Activated CD4-positive, alpha-beta T cell treated with anti-CD3 and anti-CD28 coated beads for 48 hours (primary cell): Measurements from ENCODE around the gene FBP1.

ENCODE experiments used
- DNase-seq: peaks from one replicate; pipeline ENCODE4 v3.0.0-alpha.2; 2020

FBP1 gene

DNA sequence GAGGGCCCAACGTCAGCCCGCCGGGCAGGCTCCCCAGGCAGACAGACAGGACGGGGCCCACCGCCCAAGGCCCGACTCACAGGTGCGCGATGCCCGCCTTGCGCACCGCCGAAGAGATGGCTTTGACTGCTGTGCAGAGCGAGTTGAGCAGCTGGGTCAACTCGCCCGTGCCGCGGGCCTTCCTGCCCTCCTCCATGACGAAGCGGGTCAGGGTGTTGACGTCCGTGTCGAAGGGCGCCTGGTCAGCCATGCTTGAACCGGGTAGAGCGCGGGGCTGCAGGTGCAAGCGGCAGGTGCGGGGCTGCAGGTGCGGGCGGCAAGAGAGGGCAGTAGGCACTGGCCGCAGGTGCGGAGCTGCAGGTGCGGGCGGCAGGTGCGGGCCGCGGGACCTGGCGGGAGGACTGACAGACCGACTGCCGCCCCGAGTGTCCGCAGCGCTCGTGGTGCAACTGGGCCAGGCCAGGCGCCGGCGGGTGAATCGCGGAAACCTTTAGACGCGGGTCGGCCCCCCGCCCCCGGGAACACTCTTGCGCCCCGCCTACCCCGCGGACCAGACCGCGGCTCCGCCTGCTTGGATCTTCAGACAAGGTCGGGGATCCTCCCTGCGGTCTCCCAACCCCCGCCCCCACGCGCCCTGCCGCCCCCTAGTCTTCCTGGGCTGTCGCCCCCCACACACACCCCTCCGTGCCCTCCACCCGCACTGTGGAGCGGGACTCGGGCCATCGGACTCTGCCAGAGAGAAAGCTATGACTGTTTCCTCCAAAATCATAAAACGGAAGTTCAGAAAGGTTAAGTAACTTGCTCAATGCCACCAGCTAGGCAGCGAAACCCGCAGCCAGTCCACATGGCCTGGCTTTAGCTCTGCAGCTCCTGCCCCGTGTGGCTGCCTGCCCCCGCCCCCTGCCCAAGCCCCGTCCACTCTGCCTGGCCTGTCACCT lies at the start of gene FBP1:
Gene FBP1, minus strand, starts transcription at position 458 of the 938 bp plus-strand sequence. Its CDS starts 208 bp downstream, at position 250.
- peak; percentile 42 for DNase-seq

DNA sequence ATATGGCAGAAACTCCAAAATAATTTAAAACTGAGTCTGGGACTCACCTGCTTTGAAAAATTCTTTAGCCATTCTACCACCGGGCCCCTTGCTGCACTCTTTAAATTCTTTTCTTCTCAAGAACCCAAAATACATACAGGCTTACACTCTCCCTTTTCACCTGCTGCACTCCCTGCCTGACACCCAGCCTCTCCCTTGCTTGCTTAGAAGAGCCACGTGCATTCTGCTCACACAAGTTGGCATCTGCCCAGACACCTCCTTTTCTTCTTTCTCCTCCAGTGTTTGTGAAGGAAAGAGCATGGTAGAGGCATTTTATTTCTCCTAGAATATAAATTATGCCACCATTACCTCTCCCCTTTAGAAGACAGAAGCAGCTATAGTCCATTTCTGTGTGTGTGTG lies 48.1 kb upstream of the FBP1 start:
- DNase-seq: no peak

DNA sequence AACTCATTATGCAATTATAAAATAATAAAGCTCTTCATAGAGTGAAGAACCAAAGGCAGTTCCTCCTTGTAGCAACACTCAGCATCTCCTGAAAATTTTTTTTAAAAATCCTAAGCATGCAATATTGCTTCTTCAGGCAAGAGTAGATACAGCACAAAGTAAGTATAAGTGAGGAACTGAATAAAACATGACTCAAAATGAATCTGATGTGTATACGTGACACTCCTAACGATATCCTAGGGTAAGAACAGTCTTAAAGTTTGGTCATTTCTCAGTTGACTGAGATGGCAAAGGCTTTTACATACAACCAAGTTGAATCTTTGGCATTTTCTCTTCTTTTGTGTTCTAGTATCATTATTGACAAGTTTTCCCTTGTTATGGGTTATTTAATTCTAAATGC lies 46.0 kb upstream of the FBP1 start:
- DNase-seq: no peak

DNA sequence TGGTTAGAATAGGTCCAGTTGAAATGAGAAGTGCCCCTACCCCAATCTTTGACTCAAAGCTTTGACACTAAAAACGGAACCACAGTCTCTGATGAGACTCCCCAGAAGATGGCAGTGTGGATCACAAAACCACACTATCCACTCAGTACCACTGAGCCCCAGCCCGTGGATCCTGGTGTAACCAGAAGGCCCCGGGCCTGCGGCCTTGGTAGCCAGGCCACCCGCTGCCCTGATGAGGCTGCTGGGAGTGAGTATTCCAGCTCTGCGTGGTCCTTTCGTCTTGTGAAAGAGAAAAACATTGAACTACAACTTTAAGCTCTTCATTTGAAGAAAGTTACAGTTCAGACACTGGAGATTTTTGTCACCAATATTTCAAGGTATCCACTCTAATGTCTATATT lies 42.2 kb upstream of the FBP1 start:
- peak; percentile 68 for DNase-seq

DNA sequence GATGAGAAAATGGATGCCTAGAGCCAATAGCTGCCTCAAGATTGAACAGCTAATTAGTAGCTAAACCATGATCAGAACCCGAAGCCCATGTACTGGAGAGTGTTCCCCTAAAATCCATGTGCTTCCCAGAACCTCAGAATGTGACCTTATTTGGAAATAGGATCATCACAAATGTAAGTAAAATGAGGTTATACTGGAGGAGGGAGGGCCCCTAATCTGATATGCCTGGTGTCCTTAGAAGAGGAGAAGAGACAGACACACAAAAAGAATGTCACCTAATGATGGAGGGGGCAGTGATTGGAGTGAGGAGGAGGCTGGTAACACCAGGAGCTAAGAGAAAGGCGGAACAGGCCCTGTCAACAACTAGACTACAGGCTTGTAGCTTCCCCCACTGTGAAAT lies 41.3 kb upstream of the FBP1 start:
- no peak for DNase-seq

DNA sequence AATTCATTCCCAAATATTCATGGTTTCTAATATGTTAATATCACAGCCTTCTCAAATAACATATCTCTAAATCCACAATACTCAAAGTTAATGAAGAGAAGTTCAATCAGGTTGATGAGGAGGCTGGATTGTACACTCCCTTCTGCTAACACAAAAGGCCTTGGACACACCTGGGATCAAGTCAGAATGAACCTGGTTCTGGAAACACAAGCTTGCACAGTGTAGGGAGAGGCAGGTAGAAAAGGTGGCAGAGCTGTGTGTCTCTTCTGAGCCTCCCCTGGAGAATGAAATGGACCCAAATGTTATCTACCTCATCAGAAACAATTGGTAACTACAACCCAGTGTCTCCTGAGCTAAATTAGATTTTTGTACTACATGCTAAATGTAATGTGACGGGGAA lies 40.7 kb upstream of the FBP1 start:
- DNase-seq: no peak

DNA sequence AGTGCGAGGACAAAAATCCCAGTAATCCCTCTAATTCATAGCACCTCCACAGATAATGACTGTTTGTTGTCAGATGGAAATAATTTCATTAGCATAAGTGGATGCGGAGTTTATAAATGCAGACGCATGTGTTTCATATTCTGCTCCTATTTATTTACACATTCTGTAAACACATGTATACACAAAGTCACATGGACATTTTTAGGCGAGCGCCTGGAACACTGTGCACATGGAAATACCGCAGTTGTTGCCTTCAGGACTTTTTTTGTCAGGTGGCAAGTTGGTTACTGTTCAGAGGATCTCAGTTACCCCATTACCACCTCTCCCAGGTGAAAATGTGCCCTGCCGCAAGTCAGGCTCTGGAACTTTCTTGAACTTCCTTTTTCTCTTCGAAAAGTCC lies 40.3 kb upstream of the FBP1 start:
- no peak for DNase-seq

DNA sequence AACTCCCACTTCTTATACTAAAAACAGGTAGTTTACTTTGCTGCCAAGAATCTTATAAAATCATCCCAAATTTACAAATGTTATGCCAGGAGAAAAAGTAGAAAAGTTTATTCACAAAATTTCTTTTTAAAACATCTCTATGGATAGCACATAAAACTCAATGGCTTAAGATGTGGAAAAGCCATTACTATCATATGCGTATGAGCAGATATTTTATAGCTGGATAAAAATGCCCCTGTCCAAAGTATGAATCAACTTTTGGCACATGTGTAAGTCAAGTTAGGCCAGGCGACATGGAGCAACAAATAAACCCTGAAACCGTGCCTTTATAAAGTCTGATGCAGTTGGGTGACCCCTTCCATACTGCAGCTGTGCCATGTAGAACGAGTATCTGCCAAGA lies 38.6 kb upstream of the FBP1 start:
- DNase-seq: no peak

DNA sequence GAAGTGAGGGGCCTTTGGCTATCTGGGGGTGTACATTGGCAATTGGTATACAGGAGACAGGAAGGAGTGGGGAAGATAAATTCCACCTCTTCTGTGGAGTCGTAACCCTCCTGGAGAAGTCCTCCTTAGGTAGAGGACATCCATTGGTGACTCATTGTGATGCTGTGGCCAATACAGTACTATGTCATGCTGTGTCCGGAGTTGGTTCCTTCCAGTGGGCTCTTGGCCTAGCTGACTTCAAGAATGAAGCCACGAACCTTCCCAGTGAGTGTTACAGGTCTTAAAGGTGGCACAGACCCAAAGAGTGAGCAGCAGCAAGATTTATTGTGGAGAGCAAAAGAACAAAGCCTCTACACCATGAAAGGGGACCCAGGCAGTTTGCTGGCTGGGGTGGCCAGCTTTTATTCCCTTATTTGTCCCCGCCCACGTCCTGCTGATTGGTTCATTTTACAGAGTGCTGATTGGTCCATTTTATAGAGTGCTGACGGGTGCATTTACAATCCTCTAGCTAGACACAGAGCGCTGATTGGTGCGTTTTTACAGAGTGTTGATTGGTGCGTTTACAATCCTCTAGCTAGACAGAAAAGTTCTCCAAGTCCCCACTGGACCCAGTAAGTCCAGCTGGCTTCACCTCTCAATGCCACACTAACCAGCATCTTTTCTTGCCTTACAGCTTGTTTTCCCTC lies 37.3 kb upstream of the FBP1 start:
- no peak for DNase-seq

DNA sequence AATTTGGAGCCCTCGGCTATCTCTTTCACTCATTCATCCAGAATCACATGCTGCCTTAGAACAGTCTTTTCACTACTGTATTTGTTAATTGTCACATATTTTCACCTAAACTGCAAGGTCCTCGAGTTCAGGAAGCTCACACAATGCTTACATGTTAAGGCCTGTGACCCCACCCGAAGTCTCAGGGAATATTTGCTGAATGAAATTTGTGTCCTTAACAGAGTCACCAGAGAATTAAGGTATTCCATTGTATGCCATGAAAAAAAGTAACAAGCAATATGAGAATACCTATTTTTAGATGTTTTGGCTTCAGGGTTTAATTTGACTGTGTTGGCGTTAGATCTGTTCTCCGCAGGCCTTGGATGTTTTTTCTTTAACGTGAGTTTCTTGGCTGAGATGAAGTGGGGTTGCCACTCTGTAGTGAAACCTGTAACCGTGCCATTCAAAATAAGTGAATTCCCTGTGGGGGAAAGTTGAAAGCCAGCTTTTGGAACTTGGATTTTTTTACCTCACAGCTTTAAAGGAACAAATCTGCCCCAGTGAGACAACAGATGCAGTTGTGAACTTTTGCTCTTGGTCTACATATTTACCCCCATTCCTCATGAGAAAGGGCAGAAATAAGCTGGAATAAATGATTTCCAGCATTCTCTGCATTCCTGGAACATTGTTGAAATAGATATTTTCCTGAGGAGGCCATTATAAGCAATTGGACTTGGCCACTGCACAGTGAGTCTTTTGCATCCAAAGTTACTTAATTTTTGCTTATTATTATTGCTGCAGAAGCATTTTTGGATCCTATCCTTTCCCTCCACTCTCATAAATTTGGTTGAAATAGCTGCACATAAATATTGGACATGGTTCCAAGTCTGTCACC lies 35.9 kb upstream of the FBP1 start:
- DNase-seq: no peak

DNA sequence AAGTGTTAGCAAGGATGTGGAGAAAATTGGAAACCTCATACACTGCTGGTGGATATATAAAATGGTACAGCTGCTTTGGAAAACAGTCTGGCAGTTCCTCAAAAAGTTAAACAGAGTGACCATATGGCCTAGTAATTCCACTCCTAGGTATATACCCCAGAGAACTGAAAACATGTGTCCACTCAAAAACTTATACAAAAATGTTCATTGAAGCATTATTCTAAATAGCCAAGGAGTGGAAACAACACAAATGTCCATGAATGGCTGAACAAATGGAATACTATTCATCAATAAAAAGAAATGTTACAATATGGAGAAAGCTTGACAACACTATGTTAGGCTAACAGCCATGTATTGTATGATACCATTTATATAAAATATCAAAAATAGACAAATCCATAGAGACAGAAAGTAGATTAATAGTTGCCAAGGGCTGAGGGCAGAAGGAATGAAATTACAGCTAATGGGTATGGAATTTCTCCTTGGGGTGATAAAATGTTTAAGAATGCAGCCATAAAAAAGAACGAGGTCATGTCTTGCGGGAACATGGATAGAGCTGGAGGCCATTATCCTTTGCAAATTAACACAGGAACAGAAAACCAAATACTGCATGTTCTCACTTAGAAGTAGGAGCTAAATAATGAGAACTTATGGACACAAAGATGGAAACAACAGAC lies 33.6 kb upstream of the FBP1 start:
- no peak for DNase-seq

DNA sequence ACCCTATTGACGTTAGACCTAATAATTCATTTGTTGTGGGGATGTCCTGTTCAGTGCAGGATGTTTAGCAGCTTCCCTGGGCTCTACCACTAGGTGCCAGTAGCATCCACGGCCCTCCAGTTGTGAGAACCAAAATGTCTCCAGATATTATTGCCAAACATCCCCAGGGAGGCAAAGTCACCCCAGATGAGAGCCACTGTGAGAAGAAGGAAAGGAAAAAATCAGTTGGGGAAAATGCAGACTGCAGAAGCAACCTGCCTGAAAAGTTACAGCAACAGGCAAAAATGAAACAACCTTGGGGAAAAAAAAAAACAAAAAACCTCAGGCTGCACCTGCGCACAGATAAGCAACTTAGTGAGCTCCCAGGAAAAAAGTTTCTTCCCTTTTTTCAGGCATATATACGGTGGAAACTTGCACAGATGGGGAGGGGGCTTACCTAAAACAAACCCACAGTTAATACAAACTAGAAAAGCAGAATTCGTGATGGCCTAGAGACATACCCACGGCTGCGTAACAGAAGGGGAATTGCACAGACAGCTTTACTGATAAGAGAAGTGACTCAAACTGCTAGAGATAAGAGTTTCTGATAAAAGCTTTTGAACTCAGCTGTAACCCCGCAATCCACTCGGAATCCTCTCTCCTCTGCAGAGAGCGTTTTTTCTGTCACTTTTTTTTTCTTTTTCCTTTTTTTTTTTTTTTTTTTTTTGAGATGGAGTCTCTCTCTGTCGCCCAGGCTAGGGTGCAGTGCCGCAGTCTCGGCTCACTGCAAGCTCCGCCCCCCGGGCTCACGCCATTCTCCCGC lies 29.8 kb upstream of the FBP1 start:
- DNase-seq: peak; percentile 68

DNA sequence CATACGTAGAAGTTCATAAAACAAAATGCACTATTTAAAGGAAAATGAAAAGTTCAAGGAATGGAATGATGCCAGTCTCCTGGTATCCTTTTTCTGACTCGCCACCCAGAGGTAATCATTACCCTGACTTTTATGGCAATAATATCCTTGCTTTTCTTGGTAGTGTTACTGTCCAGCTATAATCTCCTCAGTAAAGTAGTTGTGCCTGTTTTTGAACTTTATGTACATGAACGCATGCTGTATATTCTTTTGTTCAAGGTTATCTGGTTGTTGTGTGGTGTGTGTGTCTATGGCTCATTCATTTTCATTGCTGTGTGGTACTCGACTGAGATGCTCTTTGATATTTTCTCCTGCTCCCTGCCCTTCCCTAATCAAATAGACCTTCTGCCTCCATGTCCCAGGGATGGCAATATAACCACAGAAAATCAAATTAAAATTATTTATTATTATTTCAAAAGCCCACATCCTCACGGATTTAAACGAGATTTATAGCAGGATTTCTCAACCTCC lies 29.2 kb upstream of the FBP1 start:
- DNase-seq: no peak

DNA sequence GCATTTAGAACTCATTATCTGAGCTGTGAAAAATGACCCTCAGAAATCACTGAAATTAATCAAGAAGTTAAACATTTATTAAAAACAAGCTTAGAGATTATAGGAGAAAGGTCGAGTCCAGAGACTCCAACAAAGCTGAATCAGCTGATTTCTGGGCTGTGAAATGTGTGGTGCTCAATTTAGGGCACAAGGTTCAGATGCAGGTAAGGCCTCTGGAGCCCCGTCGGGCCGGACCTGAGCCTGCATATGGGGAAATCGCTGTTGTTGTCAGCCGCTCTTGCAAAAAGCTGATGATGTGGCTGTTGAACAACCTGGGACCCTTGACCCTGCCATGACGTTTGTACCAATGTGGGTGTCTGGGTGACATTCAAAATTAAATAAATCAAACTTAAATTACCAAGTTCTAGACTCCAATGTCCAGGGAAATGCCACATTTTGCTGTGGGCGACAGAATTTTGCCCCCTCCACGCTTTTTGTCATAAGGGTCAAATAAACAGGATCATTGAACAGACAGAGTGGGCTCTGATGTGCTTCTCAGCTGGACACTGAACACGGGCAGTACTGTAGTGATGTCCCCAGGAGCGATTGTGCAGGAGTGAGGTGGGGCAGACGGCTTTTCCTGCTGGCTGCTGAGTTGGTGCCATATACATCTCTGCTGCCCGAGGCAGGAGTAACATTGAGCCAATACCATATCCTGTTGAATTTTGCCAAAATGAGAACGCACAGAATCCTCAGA lies 27.2 kb upstream of the FBP1 start:
- DNase-seq: no peak

DNA sequence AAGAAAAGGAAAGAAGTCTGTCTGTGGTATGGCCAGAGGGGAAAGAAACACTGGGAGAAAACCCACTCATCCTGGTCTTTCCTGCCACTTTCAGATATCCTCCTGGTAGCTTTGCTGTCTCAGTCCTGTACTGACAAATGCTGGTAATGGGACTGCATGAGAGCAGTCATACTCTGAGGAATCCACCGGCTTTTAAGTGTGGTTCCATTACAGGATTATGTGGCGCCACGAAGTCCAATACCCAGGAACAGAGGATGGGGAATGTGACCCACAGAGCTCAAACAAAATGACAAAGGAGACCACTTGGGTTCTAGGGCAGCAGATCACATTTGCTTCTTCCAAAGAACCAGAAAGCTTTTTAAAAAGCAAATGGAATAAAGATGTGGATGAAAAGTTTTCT lies 26.3 kb upstream of the FBP1 start:
- no peak for DNase-seq

DNA sequence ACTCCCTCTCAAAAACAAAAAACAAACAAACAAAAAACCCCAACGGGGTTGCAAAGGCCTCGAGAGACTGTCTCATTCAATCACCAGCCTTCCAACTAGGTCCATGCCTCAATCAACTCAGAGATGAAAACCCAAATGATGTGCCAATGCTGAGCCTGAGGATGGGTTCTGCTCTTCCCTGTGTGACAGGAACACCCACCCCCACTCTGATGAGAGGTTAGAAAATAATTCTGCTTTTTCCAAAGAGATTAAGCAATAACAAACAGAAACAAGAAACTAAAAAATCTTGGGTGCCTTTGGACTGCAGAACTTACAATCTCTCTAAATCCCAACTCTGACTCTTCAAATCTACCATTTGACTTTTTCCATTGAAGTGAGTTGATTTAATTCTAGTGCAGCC lies 25.5 kb upstream of the FBP1 start:
- DNase-seq: no peak

DNA sequence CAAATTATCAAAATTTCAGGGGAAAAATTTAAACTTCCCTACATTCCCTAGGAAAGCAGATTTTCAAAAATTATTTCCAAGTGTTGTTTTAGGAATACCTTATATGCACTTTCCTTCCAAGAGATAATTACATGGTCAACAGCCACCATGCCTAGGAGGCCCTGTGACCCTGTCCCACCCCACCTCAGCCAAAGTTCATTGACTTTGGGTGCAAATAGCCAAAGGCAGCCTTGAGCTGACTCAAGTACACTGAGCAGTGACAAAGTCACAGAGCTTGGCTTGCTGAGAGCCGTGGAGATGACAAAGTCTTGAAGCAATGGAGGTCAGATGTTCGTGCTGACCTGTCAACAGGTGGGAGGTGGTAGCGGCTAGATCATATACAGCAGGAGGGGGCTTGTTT lies 24.3 kb upstream of the FBP1 start:
- no peak for DNase-seq

DNA sequence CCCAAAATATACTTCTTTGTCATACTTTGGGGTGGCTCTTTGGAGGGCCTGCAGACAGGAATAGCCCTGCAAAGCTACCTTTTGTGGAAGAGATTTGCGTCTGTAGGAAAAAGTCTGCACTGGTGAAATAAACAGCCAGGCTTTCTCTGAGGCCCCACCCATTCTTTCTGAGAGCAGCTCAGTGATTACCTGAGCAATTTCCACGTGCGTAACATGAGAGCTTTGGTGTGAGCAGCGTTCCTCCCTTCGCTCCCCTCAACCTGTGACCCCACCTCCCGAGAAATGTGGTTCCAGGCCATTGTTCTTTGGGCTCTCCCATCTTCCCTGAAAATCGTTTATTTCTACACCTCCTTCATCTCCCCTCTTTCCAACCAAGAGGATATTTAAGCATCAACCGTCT lies 23.8 kb upstream of the FBP1 start:
- no peak for DNase-seq

DNA sequence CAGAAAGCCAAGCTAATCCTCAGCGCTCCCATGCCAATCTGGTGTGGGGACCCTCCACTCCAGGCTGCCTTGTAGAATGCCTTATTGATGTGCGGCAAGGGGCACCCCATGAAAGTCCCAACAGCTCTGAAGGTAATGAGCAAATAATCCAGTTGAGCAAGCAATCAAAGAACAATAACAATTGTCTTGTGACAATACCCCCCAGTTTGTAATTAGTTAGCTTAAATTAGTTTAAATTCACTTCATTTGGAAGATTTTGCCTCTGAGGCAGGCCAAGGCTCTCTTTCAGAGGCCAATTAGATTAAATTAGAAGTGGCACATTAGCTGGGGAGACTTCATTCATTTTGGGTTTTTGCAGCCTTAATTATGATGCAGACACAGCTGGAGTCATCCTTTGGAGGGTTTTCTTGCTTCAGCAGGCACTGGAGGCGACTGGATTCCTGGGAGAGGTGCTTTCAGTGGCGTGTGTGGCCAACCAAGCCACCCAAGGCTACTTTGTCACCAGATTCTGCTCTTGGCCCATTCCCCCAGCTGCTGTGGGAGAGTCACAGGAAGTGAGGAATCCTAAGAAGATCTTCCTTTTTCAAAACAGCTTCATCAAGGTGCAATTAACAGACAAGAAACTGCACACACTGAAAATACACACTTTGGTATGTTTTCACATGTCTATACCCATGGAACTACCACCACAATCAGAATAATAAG lies 17.9 kb upstream of the FBP1 start:
- no peak for DNase-seq

DNA sequence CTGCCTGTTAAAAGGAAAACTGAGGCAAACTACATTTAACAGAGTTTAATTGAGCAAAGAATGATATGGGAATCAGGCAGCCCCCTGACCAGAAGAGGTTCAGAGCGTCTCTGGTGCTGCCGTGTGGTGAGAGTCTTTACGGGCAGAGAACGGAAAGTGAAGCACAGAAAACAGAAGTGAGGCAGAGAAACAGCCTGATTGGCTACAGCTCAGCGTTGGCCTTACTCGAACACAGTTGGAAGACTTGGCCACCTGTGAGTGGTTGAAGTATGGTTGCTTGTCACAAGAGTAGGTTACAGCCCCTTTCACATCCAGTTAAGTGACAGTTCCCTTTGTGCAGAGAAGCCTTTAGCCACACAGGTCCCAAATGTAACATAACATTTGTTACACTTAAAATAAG lies 16.9 kb upstream of the FBP1 start:
- DNase-seq: peak; percentile 51
